Measurements from ENCODE around the gene CDKN1B. TPM values are rescaled to one million over a fixed set of nuclear protein-coding genes. Genes with fewer than 3 reads are reported as not detected.

Gene CDKN1B
- total and polyA plus RNA-seq, 12 donors, result 18.2 to 97.8 (median 60.3) TPM

GRCh38 chr12:12685305-12685704 lies 31.9 kb upstream of the CDKN1B start:
- 48 to 69% (median 61%) methylated on average over 4 of the region's 4 CpGs for WGBS, 4 donors
- peaks cover 0 to 4% of the 10 kb centered on the region in 2 donors for H3K4me1 ChIP-seq (replicated peaks in 1 of 2)
- peak in 2 of 7 donors; percentile 31 to 78 for DNase-seq
- intact Hi-C loops (cut with DNase I), result no loop called here
- H3K4me3 ChIP-seq, result no peak overlapping the region
- TF ChIP-seq CTCF (IDR thresholded peaks at IDR 0.05) (no peak), POLR2A (IDR thresholded peaks at IDR 0.05) (no peak)
- H3K36me3 ChIP-seq (replicated peaks in 1 of 2), result no peaks in the 10 kb centered on the region
- H3K27me3 ChIP-seq, result no peaks in the 10 kb centered on the region
- H3K9me3 ChIP-seq (replicated peaks in 1 of 3), result no peaks in the 10 kb centered on the region
- peak overlapping the region in 1 of 5 donors; percentile 9 for H3K27ac ChIP-seq

- 89 to 97% (median 95%) methylated on average over 1 of the region's 1 CpG for WGBS, 4 donors
- intact Hi-C loops (cut with DNase I), result no loop called here
- TF ChIP-seq CTCF (IDR thresholded peaks at IDR 0.05) (no peak), POLR2A (IDR thresholded peaks at IDR 0.05) (no peak)
- H3K36me3 ChIP-seq (replicated peaks in 1 of 2), result no peaks in the 10 kb centered on the region
- no peak for DNase-seq
- peaks cover 0 to 4% of the 10 kb centered on the region in 2 donors for H3K4me1 ChIP-seq (replicated peaks in 1 of 2)
- H3K9me3 ChIP-seq (replicated peaks in 1 of 3), result no peaks in the 10 kb centered on the region
- no peaks in the 10 kb centered on the region for H3K27me3 ChIP-seq
- no peak overlapping the region for H3K4me3 ChIP-seq
- H3K27ac ChIP-seq, result peak overlapping the region in 1 of 5 donors; percentile 10
Observed at GRCh38 chr12:12686472-12686871, 30.7 kb upstream of the CDKN1B start.

- TF ChIP-seq CTCF (IDR thresholded peaks at IDR 0.05) (no peak), POLR2A (IDR thresholded peaks at IDR 0.05) (no peak)
- intact Hi-C loops (cut with DNase I), result no loop called here
- peak overlapping the region in 4 of 5 donors; percentile 24 to 66 (median 44) for H3K27ac ChIP-seq
- DNase-seq, result peak in 1 of 7 donors; percentile 28
- no peaks in the 10 kb centered on the region for H3K36me3 ChIP-seq (replicated peaks in 1 of 2)
- peaks cover 0 to 4% of the 10 kb centered on the region in 2 donors for H3K4me1 ChIP-seq (replicated peaks in 1 of 2)
- no peak overlapping the region for H3K4me3 ChIP-seq
- H3K27me3 ChIP-seq, result no peaks in the 10 kb centered on the region
- no peaks in the 10 kb centered on the region for H3K9me3 ChIP-seq (replicated peaks in 1 of 3)
Observed at GRCh38 chr12:12686925-12687324, 30.2 kb upstream of the CDKN1B start.

- Histone ChIP-seq H3K9me3 (replicated peaks in 1 of 3) (no peaks in the 10 kb centered on the region), H3K4me1 (replicated peaks in 1 of 2) (peaks cover 0 to 4% of the 10 kb centered on the region in 2 donors), H3K27me3 (no peaks in the 10 kb centered on the region), H3K4me3 (no peak overlapping the region), H3K27ac (no peak overlapping the region), H3K36me3 (replicated peaks in 1 of 2) (no peaks in the 10 kb centered on the region)
- no peak for DNase-seq
- intact Hi-C loops (cut with DNase I), result no loop called here
- no peak for TF ChIP-seq POLR2A (IDR thresholded peaks at IDR 0.05)
- TF ChIP-seq CTCF (IDR thresholded peaks at IDR 0.05), result no peak
- 85 to 89% (median 86%) methylated on average over 5 of the region's 5 CpGs for WGBS, 4 donors
Observed at GRCh38 chr12:12689647-12690300, 27.4 kb upstream of the CDKN1B start.

Measured in adrenal gland (tissue), 12 donors.